HuH-7.5 (cell line): ENCODE results near the gene RAX.

Source experiments
- DNase-seq: peaks from one replicate; pipeline ENCODE4 v3.0.0; 2011; ENCODE audit warnings: low spot score

The RAX gene

GRCh38 chr18:59239642-59240041 lies 33.6 kb downstream of the RAX start:
- no peak for DNase-seq

GRCh38 chr18:59238385-59238784 lies 34.9 kb downstream of the RAX start:
- DNase-seq, result no peak

- DNase-seq, result no peak
These were observed 40.2 kb downstream of the RAX start for GRCh38 chr18:59233017-59233410.

- no peak for DNase-seq
These were observed 40.8 kb downstream of the RAX start for GRCh38 chr18:59232309-59233016.

- no peak for DNase-seq
These were observed 41.4 kb downstream of the RAX start for GRCh38 chr18:59231877-59232276.

GRCh38 chr18:59231114-59231513 lies 42.1 kb downstream of the RAX start:
- no peak for DNase-seq

DNA sequence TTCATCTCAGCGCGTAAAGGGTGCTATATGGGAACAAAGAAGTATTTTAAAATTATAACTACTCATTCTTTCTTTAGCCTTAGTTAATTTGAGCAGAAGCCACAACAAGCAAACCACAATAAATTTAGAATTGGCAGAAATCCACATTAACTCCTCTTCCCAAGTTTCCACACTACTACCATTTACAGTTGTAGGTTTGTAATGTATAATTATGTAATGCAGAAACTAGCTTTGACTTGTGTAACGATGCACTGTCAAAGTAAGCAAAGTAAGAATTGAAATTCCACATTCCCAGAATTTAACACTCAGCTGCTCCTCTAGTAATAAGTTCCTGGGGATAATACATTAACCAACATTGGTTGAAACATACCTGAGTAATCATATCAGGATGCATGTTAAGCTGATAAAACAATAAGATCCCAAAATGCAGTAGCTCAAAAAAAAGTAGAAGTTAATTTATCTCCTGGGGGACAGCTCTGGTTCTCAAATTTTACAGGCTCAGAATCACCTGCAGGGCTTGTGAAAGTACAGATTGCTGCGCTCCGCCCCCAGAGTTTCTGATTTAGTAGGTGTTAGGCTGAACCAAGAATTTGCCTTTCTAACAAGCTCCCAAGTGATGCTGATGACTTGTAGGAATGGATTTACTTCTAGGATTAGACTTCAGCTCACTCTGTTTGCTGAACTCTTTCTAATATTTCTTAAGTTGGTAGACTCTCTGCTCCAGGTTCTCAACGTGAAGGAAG lies 43.4 kb downstream of the RAX start:
- no peak for DNase-seq

- no peak for DNase-seq
These were observed 44.1 kb downstream of the RAX start for GRCh38 chr18:59229191-59229590.

- no peak for DNase-seq
These were observed 44.9 kb downstream of the RAX start for GRCh38 chr18:59228351-59228750.

DNA sequence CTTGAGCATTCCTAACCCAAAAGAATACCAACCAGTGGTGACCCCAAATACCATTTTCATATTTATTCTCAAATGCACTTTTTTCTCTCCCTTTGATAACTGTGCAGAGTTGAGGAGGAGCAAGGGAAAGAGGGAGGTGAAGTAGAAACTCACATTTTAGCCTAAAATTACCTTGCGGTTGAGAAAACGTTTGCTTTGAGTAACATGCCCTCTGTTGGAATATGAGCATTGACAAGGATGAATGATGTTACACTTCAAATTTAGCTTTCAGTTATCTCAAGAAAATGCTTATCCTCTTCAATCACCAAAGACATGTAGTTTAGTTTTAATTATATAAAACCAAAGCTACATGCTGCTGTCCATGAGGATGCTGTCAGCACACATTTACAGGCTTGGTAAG lies 50.9 kb downstream of the RAX start:
- DNase-seq, result no peak

- no peak for DNase-seq
These were observed 52.2 kb downstream of the RAX start for GRCh38 chr18:59220784-59221765.

GRCh38 chr18:59220164-59220783 lies 53.0 kb downstream of the RAX start:
- DNase-seq, result no peak

DNA sequence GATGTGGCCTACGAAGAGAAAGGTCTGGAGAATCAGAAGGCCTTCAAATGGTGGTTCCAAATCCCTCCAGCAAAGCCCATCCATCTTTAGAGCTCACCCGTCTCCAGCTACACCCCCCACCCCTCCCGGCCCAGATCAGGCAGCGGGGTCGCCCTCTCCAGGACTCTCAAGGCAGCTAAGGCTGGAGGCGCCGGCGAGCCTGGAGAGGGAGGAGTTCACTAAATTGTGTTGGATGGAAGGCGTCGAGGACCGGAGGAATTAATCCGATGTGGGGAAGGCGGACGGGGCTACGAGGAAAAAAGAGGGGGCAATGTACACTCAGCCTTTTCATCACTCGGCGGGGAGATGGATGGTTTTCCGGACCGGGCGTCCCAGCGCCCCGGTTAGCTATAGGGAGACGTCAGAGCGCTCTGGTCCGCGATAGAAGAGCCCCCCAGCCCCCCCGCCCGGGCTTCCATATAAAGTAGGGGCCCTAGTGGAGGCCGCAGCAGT lies 53.5 kb downstream of the RAX start, which contains the start of gene GRP:
TSS of gene GRP (plus strand) at position 487 of the 492 bp plus-strand sequence. CDS start 108 bp downstream, outside the sequence.
- no peak for DNase-seq

DNA sequence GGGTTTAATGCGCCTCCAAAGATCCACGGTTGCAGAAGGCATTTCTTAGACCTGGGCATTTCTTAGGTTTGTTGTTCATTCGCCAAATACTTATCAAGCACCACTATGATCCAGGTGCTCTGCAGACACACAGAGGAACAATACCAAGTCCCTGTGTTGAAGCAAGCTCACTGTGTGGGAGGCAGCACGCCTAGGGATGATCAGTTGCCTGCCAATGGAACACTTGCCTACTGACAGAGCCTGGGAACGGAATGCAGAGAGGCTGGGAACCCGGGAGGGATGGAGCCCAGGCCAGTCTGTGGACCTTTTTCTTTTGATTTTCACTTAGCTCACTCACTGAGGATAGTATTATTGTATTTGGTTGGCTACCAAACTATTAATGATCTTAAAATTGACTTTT lies 55.2 kb downstream of the RAX start:
- DNase-seq, result no peak
